ENCODE data around the gene HIGD2A. TPM values are rescaled to one million over a fixed set of nuclear protein-coding genes. Genes with fewer than 3 reads are reported as not detected.

The HIGD2A gene
- polyA plus RNA-seq, 1 of the 3 experiments (the other 2 are of a cell fraction): 211 TPM

GRCh38 chr5:176373100-176373818, 15.3 kb upstream of the HIGD2A start:
- peaks cover 4 to 18% of the 10 kb centered on the region in 2 experiments for H3K36me3 ChIP-seq (replicated peaks in 1 of 2; ENCODE audit: control insufficient read depth in 1 of 2, insufficient read depth in 2 of 2, low read length in 1 of 2)
- H3K9ac ChIP-seq: no peak overlapping the region
- no peak for TF ChIP-seq SIN3A (IDR thresholded peaks at IDR 0.05; ENCODE audit: borderline replicate concordance, low read depth, low read length)
- no peak for TF ChIP-seq GATA2 (CRISPR knock-in tag; IDR thresholded peaks at IDR 0.05)
- no peak for TF ChIP-seq SMC3 (IDR thresholded peaks at IDR 0.05; ENCODE audit: low read depth, low read length)
- no peak for TF ChIP-seq MXI1 (IDR thresholded peaks at IDR 0.05; ENCODE audit: low read depth, low read length)
- no peak for TF ChIP-seq USF1 (IDR thresholded peaks at IDR 0.05; ENCODE audit: borderline replicate concordance, low read depth)
- no peak for TF ChIP-seq TAF1 (IDR thresholded peaks at IDR 0.05; ENCODE audit: borderline replicate concordance, low read depth, low read length)
- no peak for TF ChIP-seq MAX (IDR thresholded peaks at IDR 0.05; ENCODE audit: low read depth)
- no peak for TF ChIP-seq EP300 (IDR thresholded peaks at IDR 0.05; ENCODE audit: borderline replicate concordance in 1 of 2, low read depth in 1 of 2, low read length in 1 of 2)
- TF ChIP-seq USF2 (IDR thresholded peaks at IDR 0.05; ENCODE audit: borderline replicate concordance, low read depth, low read length): no peak
- TF ChIP-seq TCF12 (IDR thresholded peaks at IDR 0.05): no peak
- TF ChIP-seq ELF1 (IDR thresholded peaks at IDR 0.05): no peak
- TF ChIP-seq NFIC (IDR thresholded peaks at IDR 0.05; ENCODE audit: borderline replicate concordance): no peak
- TF ChIP-seq RFX5 (IDR thresholded peaks at IDR 0.05; ENCODE audit: low read length): no peak
- TF ChIP-seq ZBTB33 (IDR thresholded peaks at IDR 0.05; ENCODE audit: borderline replicate concordance, low read depth): no peak
- no peak for TF ChIP-seq RCOR1 (IDR thresholded peaks at IDR 0.05; ENCODE audit: low read length)
- no peak for TF ChIP-seq MEF2A (IDR thresholded peaks at IDR 0.05; ENCODE audit: borderline replicate concordance, low read depth)
- TF ChIP-seq EZH2phosphoT487 (IDR thresholded peaks at IDR 0.05; ENCODE audit: borderline replicate concordance, low read depth): no peak
- no peak for TF ChIP-seq FOSL2 (IDR thresholded peaks at IDR 0.05; ENCODE audit: borderline replicate concordance, low read depth)
- H3K4me2 ChIP-seq: no peak overlapping the region
- no peak overlapping the region for H2AFZ ChIP-seq (ENCODE audit: low read depth)
- H3K27ac ChIP-seq (ENCODE audit: low read depth in 2 of 2, low read length in 1 of 2): no peak overlapping the region
- H3K79me2 ChIP-seq (ENCODE audit: insufficient read depth): no peaks in the 10 kb centered on the region
- no peaks in the 10 kb centered on the region for H4K20me1 ChIP-seq (ENCODE audit: insufficient read depth)
- no peak for DNase-seq
- H3K27me3 ChIP-seq (ENCODE audit: insufficient read depth): no peaks in the 10 kb centered on the region
- H3K9me3 ChIP-seq: no peaks in the 10 kb centered on the region
- no peaks in the 10 kb centered on the region for H3K4me1 ChIP-seq (ENCODE audit: control insufficient read depth in 1 of 2, insufficient read depth in 2 of 2, low read depth in 1 of 2, low read length in 1 of 2)
- ChIA-PET CTCF (no interaction called here), POLR2A (interaction anchor here (2.1 to 2.3 kb wide), 2 partner anchors 11 to 15 kb away, joined by 7 read pairs; partner anchors contain the start of genes HIGD2A, KIAA1191 and NOP16)
- no peaks in the 10 kb centered on the region for H3F3A ChIP-seq (replicated peaks; ENCODE audit: insufficient read depth)
- no peak overlapping the region for H3K4me3 ChIP-seq (ENCODE audit: low read depth in 2 of 2, low read length in 1 of 2)
- 94% methylated on average over 7 of the region's 7 CpGs for WGBS (ENCODE audit: low lambda C conversion rate)
- no peaks in the 10 kb centered on the region for H3K9me2 ChIP-seq

Measured in SK-N-SH (cell line).